Stomach (tissue), 9 donors: ENCODE data around the gene EPB41L1. TPM values are rescaled to one million over a fixed set of nuclear protein-coding genes. Genes with fewer than 3 reads are reported as not detected.

Source experiments
- DNase-seq, 2 donors: peaks; one replicate each; pipeline versions ENCODE4 v3.0.0 to v3.0.0-alpha.2; 2013 to 2019
- H3K27ac ChIP-seq, 5 donors: fragments of 200-600 bp in 4 of 5; sonication (generic) in 4 of 5; one replicate each; pipeline ENCODE4 v1.5.1; 2013 to 2019; ENCODE audit warnings: mild to moderate bottlenecking in 1 of 5, moderate library complexity in 1 of 5
- H3K27me3 ChIP-seq, 3 donors: fragments of 200-600 bp; sonication (generic); one replicate each; pipeline ENCODE4 v1.5.1; 2017 to 2019; ENCODE audit warnings: mixed run types in 1 of 3
- H3K36me3 ChIP-seq, 4 donors: fragments of 200-600 bp; sonication (generic); 1 replicate in 3 of 4; 2 replicates in 1 of 4; pipeline ENCODE4 v1.5.1; 2016 to 2019
- H3K4me1 ChIP-seq, 4 donors: fragments of 200-600 bp; sonication (generic); one replicate each; pipeline ENCODE4 v1.5.1; 2016 to 2019
- H3K4me3 ChIP-seq, 4 donors: fragments of 200-600 bp; sonication (generic) in 3 of 4; one replicate each; pipeline ENCODE4 v1.5.1; 2016 to 2019; ENCODE audit warnings: mild to moderate bottlenecking in 1 of 4
- H3K9me3 ChIP-seq, 4 donors: fragments of 200-600 bp; sonication (generic); one replicate each; pipeline ENCODE4 v1.5.1; 2016 to 2019
- CTCF ChIP-seq, 7 experiments: fragments of 450-650 bp in 4 of 7; fragments of 200-600 bp in 3 of 7; sonication (generic) in 3 of 7; IDR thresholded peaks; one replicate each; pipeline ENCODE4 v1.5.1; 2016 to 2019; ENCODE audit warnings: antibody characterized with exemption in 7 of 7, control low read depth in 2 of 7, mild to moderate bottlenecking in 1 of 7
- EP300 ChIP-seq: sonication (generic); formaldehyde crosslinking; IDR thresholded peaks from one replicate; pipeline ENCODE4 v1.6.1; 2017; ENCODE audit warnings: antibody characterized with exemption
- POLR2A ChIP-seq, 4 donors: fragments of 450-650 bp; IDR thresholded peaks; one replicate each; pipeline ENCODE4 v1.6.1; 2016; ENCODE audit warnings: antibody characterized with exemption in 4 of 4, control low read depth in 2 of 4, mild to moderate bottlenecking in 1 of 4, moderate library complexity in 1 of 4
- POLR2AphosphoS5 ChIP-seq, 3 donors: sonication (generic); formaldehyde crosslinking; IDR thresholded peaks; one replicate each; pipeline ENCODE4 v1.6.1; 2016; ENCODE audit warnings: antibody characterized with exemption in 3 of 3
- whole genome bisulfite sequencing, 5 donors: extraction: QIAGEN DNeasy Blood & Tissue Kit in 3 of 5; methylation state at CpG; one replicate each; pipeline versions ENCODE4 v1.1.5 to v1.1.7; 2013 to 2018; 5-methylcytosine and 5-hydroxymethylcytosine counted together
- intact Hi-C: fragments of 100-400 bp; cut with DNase I; formaldehyde crosslinking; loops from one replicate; pipeline ENCODE4 v1.15.1; 2023; ENCODE audit warnings: low total_unique reads
- polyA plus RNA-seq, 3 donors: library from polyadenylated mRNA; stranded (reverse); fragments of 200-250 nt; gene quantifications; one replicate each; pipeline ENCODE4 v1.2.3, GENCODE V29; 2013
- total RNA-seq, 5 donors: library from RNA; depleted of rRNA; stranded (reverse); fragments of >200 nt; gene quantifications; one replicate each; pipeline versions ENCODE4 v1.1.0 to v1.2.3, GENCODE V29; 2014 to 2016
- donor health status: healthy with polysubstance abuse.
- donor health status: Bipolar disorder and iron deficiency.
- donor health status: healthy.

Gene EPB41L1
- total and polyA plus RNA-seq, 8 donors: 25.9 to 271 (median 40.4) TPM

- Histone ChIP-seq H3K9me3 (no peaks in the 10 kb centered on the region), H3K4me1 (peaks cover 20 to 53% (median 33%) of the 10 kb centered on the region in 4 donors), H3K27ac (no peak overlapping the region), H3K4me3 (no peak overlapping the region), H3K36me3 (peaks cover 20 to 40% (median 38%) of the 10 kb centered on the region in 4 donors), H3K27me3 (no peaks in the 10 kb centered on the region)
- intact Hi-C loops: no loop called here
- no peak for TF ChIP-seq EP300
- no peak for TF ChIP-seq CTCF (IDR thresholded peaks at IDR 0.05)
- TF ChIP-seq POLR2A (IDR thresholded peaks at IDR 0.05): no peak
- TF ChIP-seq POLR2AphosphoS5 (IDR thresholded peaks at IDR 0.05): no peak
- 78 to 87% (median 86%) methylated on average over 3 of the region's 3 CpGs for WGBS, 5 donors
- no peak for DNase-seq
Observed at GRCh38 chr20:36238153-36238552, 83.6 kb downstream of the EPB41L1 start.

GRCh38 chr20:36238760-36239159 is 84.2 kb downstream of the EPB41L1 start:
- TF ChIP-seq POLR2A (IDR thresholded peaks at IDR 0.05) (no peak), POLR2AphosphoS5 (IDR thresholded peaks at IDR 0.05) (no peak), CTCF (IDR thresholded peaks at IDR 0.05) (no peak), EP300 (no peak)
- H3K9me3 ChIP-seq: no peaks in the 10 kb centered on the region
- H3K4me1 ChIP-seq: peaks cover 22 to 59% (median 37%) of the 10 kb centered on the region in 4 donors
- H3K27ac ChIP-seq: no peak overlapping the region
- WGBS, 5 donors: 34 to 61% (median 44%) methylated on average over 3 of the region's 3 CpGs
- no peak overlapping the region for H3K4me3 ChIP-seq
- intact Hi-C loops: no loop called here
- peaks cover 20 to 46% (median 44%) of the 10 kb centered on the region in 4 donors for H3K36me3 ChIP-seq
- H3K27me3 ChIP-seq: no peaks in the 10 kb centered on the region
- no peak for DNase-seq

GRCh38 chr20:36240076-36240475 is 85.5 kb downstream of the EPB41L1 start:
- TF ChIP-seq CTCF (IDR thresholded peaks at IDR 0.05): no peak
- no peak for TF ChIP-seq POLR2A (IDR thresholded peaks at IDR 0.05)
- TF ChIP-seq POLR2AphosphoS5 (IDR thresholded peaks at IDR 0.05): no peak
- TF ChIP-seq EP300: no peak
- H3K27me3 ChIP-seq: no peaks in the 10 kb centered on the region
- intact Hi-C loops: no loop called here
- peaks cover 22 to 61% (median 37%) of the 10 kb centered on the region in 4 donors for H3K4me1 ChIP-seq
- no peaks in the 10 kb centered on the region for H3K9me3 ChIP-seq
- H3K4me3 ChIP-seq: no peak overlapping the region
- WGBS, 5 donors: 92 to 96% (median 94%) methylated on average over 12 of the region's 12 CpGs; no CpG with 5 or more reads in 1 of the 5 donors
- no peak for DNase-seq
- no peak overlapping the region for H3K27ac ChIP-seq
- peaks cover 27 to 60% (median 57%) of the 10 kb centered on the region in 4 donors for H3K36me3 ChIP-seq

GRCh38 chr20:36241678-36242077 is 87.1 kb downstream of the EPB41L1 start:
- Histone ChIP-seq H3K36me3 (peaks cover 43 to 76% (median 73%) of the 10 kb centered on the region in 4 donors), H3K9me3 (no peaks in the 10 kb centered on the region), H3K4me1 (peaks cover 17 to 54% (median 29%) of the 10 kb centered on the region in 4 donors), H3K27me3 (no peaks in the 10 kb centered on the region), H3K27ac (no peak overlapping the region), H3K4me3 (no peak overlapping the region)
- TF ChIP-seq POLR2A (IDR thresholded peaks at IDR 0.05) (no peak), EP300 (no peak), CTCF (IDR thresholded peaks at IDR 0.05) (no peak), POLR2AphosphoS5 (IDR thresholded peaks at IDR 0.05) (no peak)
- intact Hi-C loops: no loop called here
- WGBS, 5 donors: 90 to 94% (median 92%) methylated on average over 4 of the region's 4 CpGs
- no peak for DNase-seq
